ENCODE results near the gene ZP2.
"Not testable (repeated sequence)": the region's sequence is repeated elsewhere in the genome, so short reads cannot be mapped to it uniquely, and the experiment has no call there.

ZP2 gene

GRCh38 chr16:21214086-21214485 is 2.7 kb upstream of the ZP2 start:
- DNase-seq: no peak

GRCh38 chr16:21208446-21209230 is 2.7 kb downstream of the ZP2 start:
- no peak for DNase-seq

- no peak for DNase-seq
These were observed 4.8 kb downstream of the ZP2 start for GRCh38 chr16:21206550-21206949.

- DNase-seq: no peak
These were observed 6.1 kb downstream of the ZP2 start for GRCh38 chr16:21205303-21205702.

- no peak for DNase-seq
These were observed 8.1 kb downstream of the ZP2 start for GRCh38 chr16:21203155-21203797.

- no peak for DNase-seq
These were observed 11.7 kb downstream of the ZP2 start for GRCh38 chr16:21199607-21200218.

- no peak for DNase-seq
These were observed 13.8 kb downstream of the ZP2 start for GRCh38 chr16:21197621-21198020.

- no peak for DNase-seq
These were observed 14.3 kb downstream of the ZP2 start for GRCh38 chr16:21197112-21197511.

GRCh38 chr16:21195330-21195729 is 16.0 kb downstream of the ZP2 start:
- not testable (repeated sequence) for DNase-seq

- DNase-seq: no peak
These were observed 16.5 kb downstream of the ZP2 start for GRCh38 chr16:21194771-21195301.

GRCh38 chr16:21192991-21193390 is 18.4 kb downstream of the ZP2 start:
- DNase-seq: no peak

GRCh38 chr16:21190599-21190998 is 20.8 kb downstream of the ZP2 start:
- DNase-seq: no peak

- DNase-seq: no peak
These were observed 21.4 kb downstream of the ZP2 start for GRCh38 chr16:21190013-21190412.

GRCh38 chr16:21189311-21189710 is 22.1 kb downstream of the ZP2 start:
- DNase-seq: no peak

GRCh38 chr16:21186326-21186691 is 25.1 kb downstream of the ZP2 start:
- DNase-seq: no peak

GRCh38 chr16:21185659-21186325 is 25.6 kb downstream of the ZP2 start:
- no peak for DNase-seq

GRCh38 chr16:21184834-21185233 is 26.5 kb downstream of the ZP2 start:
- no peak for DNase-seq

- no peak for DNase-seq
These were observed 27.4 kb downstream of the ZP2 start for GRCh38 chr16:21183995-21184394.

- DNase-seq: no peak
These were observed 31.4 kb downstream of the ZP2 start for GRCh38 chr16:21179983-21180365.

GRCh38 chr16:21179126-21179982 is 32.0 kb downstream of the ZP2 start:
- DNase-seq: no peak

GRCh38 chr16:21175397-21175796 is 36.0 kb downstream of the ZP2 start:
- no peak for DNase-seq

- DNase-seq: no peak
These were observed 38.7 kb downstream of the ZP2 start for GRCh38 chr16:21172650-21173049.
